CD14-positive monocyte (primary cell): ENCODE data around the gene SLC9A8. TPM values are rescaled to one million over a fixed set of nuclear protein-coding genes. Genes with fewer than 3 reads are reported as not detected.
A peak's percentile ranks its signal among the peaks of the same experiment; 100 is the strongest.

Source experiments
- DNase-seq, 3 donors: peaks; one replicate each; pipeline ENCODE4 v3.0.0-alpha.2; 2011 to 2022
- H2AFZ ChIP-seq: 2 replicates; pipeline ENCODE4 v1.6.0; 2012; ENCODE audit warnings: mild to moderate bottlenecking, low read depth, low read length, inconsistent platforms; ENCODE audit not compliant: insufficient read depth, poor library complexity, severe bottlenecking
- H3K27ac ChIP-seq, 2 donors: 1 replicate in 1 of 2; 2 replicates in 1 of 2; pipeline ENCODE4 v1.5.1; 2012 to 2013; ENCODE audit warnings: low read length in 2 of 2, control low read depth in 1 of 2, inconsistent platforms in 1 of 2, low read depth in 1 of 2, mild to moderate bottlenecking in 1 of 2
- H3K27me3 ChIP-seq, 2 donors: one replicate each; pipeline versions ENCODE4 v1.6.0 to v1.6.1; 2011 to 2013; ENCODE audit warnings: low read length in 2 of 2; ENCODE audit not compliant: control insufficient read depth in 2 of 2, insufficient read depth in 2 of 2
- H3K36me3 ChIP-seq, 2 donors: replicated peaks in 1 of 2; 1 replicate in 1 of 2; 2 replicates in 1 of 2; pipeline versions ENCODE4 v1.5.1 to v1.6.1; 2012 to 2013; ENCODE audit warnings: low read length in 2 of 2, control low read depth in 1 of 2, inconsistent platforms in 1 of 2, mild to moderate bottlenecking in 1 of 2; ENCODE audit not compliant: insufficient read depth in 2 of 2, control insufficient read depth in 1 of 2
- H3K4me1 ChIP-seq, 2 donors: 1 replicate in 1 of 2; 2 replicates in 1 of 2; pipeline versions ENCODE4 v1.5.1 to v1.6.1; 2012 to 2013; ENCODE audit warnings: low read length in 2 of 2, control low read depth in 1 of 2, inconsistent platforms in 1 of 2, mild to moderate bottlenecking in 1 of 2, moderate library complexity in 1 of 2; ENCODE audit not compliant: insufficient read depth in 2 of 2, control insufficient read depth in 1 of 2
- H3K4me2 ChIP-seq: replicated peaks from 2 replicates; pipeline ENCODE3; 2012; ENCODE audit warnings: low read length, moderate library complexity, mild to moderate bottlenecking; ENCODE audit not compliant: poor library complexity, severe bottlenecking; ENCODE audit errors: extremely low read depth
- H3K4me3 ChIP-seq, 3 experiments: fragments of 200-600 bp in 1 of 3; sonication (generic) in 1 of 3; replicated peaks in 1 of 3; 1 replicate in 2 of 3; 2 replicates in 1 of 3; pipeline ENCODE4 v1.5.1; 2011 to 2013; ENCODE audit warnings: low read length in 3 of 3, mild to moderate bottlenecking in 3 of 3, control low read depth in 2 of 3, low read depth in 2 of 3, inconsistent platforms in 1 of 3, moderate library complexity in 1 of 3
- H3K79me2 ChIP-seq: 2 replicates; pipeline ENCODE4 v1.6.0; 2012; ENCODE audit warnings: mild to moderate bottlenecking, control low read depth, inconsistent platforms, low read length, moderate library complexity; ENCODE audit not compliant: insufficient read depth
- H3K9ac ChIP-seq: 2 replicates; pipeline ENCODE4 v1.6.0; 2017; ENCODE audit warnings: low read length, mild to moderate bottlenecking; ENCODE audit not compliant: insufficient read depth, poor library complexity, severe bottlenecking
- H3K9me3 ChIP-seq, 2 donors: replicated peaks in 1 of 2; 1 replicate in 1 of 2; 2 replicates in 1 of 2; pipeline versions ENCODE4 v1.5.1 to v1.6.1; 2012 to 2013; ENCODE audit warnings: low read length in 2 of 2, control low read depth in 1 of 2; ENCODE audit not compliant: control insufficient read depth in 1 of 2, insufficient read depth in 1 of 2
- H4K20me1 ChIP-seq: 2 replicates; pipeline ENCODE4 v1.6.0; 2012; ENCODE audit warnings: mild to moderate bottlenecking, low read length, control low read depth, moderate library complexity; ENCODE audit not compliant: insufficient read depth
- H3K27ac Mint-ChIP-seq, 7 donors: one replicate each; pipeline ENCODE4 v1.8.0; 2020; ENCODE audit warnings: mild to moderate bottlenecking in 7 of 7, mixed read lengths in 7 of 7, moderate library complexity in 6 of 7, inconsistent platforms in 2 of 7
- H3K27me3 Mint-ChIP-seq, 3 donors: one replicate each; pipeline ENCODE4 v1.8.0; 2021 to 2022; ENCODE audit warnings: low read depth in 3 of 3, mild to moderate bottlenecking in 3 of 3, mixed read lengths in 3 of 3, moderate library complexity in 3 of 3, inconsistent platforms in 1 of 3
- H3K36me3 Mint-ChIP-seq, 2 donors: one replicate each; pipeline ENCODE4 v1.8.0; 2020; ENCODE audit warnings: mixed read lengths in 2 of 2, inconsistent platforms in 1 of 2, mild to moderate bottlenecking in 1 of 2
- H3K4me1 Mint-ChIP-seq: one replicate; pipeline ENCODE4 v1.8.0; 2020; ENCODE audit warnings: mild to moderate bottlenecking, mixed read lengths
- H3K4me3 Mint-ChIP-seq, 2 donors: one replicate each; pipeline ENCODE4 v1.8.0; 2020; ENCODE audit warnings: mild to moderate bottlenecking in 2 of 2, mixed read lengths in 2 of 2, moderate library complexity in 1 of 2
- H3K9me3 Mint-ChIP-seq, 7 donors: one replicate each; pipeline ENCODE4 v1.8.0; 2020 to 2022; ENCODE audit warnings: mixed read lengths in 7 of 7, mild to moderate bottlenecking in 6 of 7, moderate library complexity in 6 of 7, inconsistent platforms in 2 of 7
- WGBS: methylation state at CpG from one replicate; pipeline ENCODE4 v1.1.5; 2013; ENCODE audit warnings: missing lambda C conversion rate; ENCODE audit not compliant: insufficient coverage; 5-methylcytosine and 5-hydroxymethylcytosine counted together
- intact Hi-C, 2 donors: fragments of 100-400 bp; cut with micrococcal nuclease; formaldehyde crosslinking; loops; one replicate each; pipeline versions ENCODE4 v1.15.0 to v1.15.1; 2023
- polyA minus RNA-seq: library from RNA; depleted of rRNA, polyadenylated mRNA; stranded (reverse); fragments of >200 nt; gene quantifications from 2 replicates; pipeline ENCODE4 v1.2.3, GENCODE V29; 2012
- polyA plus RNA-seq, 3 donors: library from polyadenylated mRNA; depleted of rRNA in 1 of 3; unstranded in 2 of 3; stranded (reverse) in 1 of 3; fragments of 300-500 nt in 2 of 3; fragments of >200 nt in 1 of 3; fragmentation: Illumina TruSeq in 2 of 3; gene quantifications; 1 replicate in 2 of 3; 2 replicates in 1 of 3; pipeline ENCODE4 v1.2.3, GENCODE V29; 2012 to 2021
- total RNA-seq, 12 experiments: library from RNA in 1 of 12; stranded (reverse) in 1 of 12; fragments of 120-200 nt in 1 of 12; gene quantifications; one replicate each; pipeline ENCODE4 v1.2.4 and lab custom pipeline; 2013 to 2026; ENCODE audit warnings: mixed read lengths in 6 of 12, inconsistent platforms in 1 of 12
- TF ChIP-seq, protein P1 (sequence below): fragments of 200-600 bp; IDR thresholded peaks from one replicate; pipeline ENCODE4 v1.8.0; 2022; ENCODE audit warnings: antibody characterized with exemption, mild to moderate bottlenecking

SLC9A8 gene, protein sequence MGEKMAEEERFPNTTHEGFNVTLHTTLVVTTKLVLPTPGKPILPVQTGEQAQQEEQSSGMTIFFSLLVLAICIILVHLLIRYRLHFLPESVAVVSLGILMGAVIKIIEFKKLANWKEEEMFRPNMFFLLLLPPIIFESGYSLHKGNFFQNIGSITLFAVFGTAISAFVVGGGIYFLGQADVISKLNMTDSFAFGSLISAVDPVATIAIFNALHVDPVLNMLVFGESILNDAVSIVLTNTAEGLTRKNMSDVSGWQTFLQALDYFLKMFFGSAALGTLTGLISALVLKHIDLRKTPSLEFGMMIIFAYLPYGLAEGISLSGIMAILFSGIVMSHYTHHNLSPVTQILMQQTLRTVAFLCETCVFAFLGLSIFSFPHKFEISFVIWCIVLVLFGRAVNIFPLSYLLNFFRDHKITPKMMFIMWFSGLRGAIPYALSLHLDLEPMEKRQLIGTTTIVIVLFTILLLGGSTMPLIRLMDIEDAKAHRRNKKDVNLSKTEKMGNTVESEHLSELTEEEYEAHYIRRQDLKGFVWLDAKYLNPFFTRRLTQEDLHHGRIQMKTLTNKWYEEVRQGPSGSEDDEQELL
- total RNA-seq (2013): 13.7 TPM
- polyA plus RNA-seq (10 to 100 TPM in 1 of 3 donors, 1 to 10 TPM in 2; 3.0 to 14.6 (median 3.3) TPM), polyA minus RNA-seq (57.4 and 61.9 TPM in 2 replicates), total RNA-seq (lab: John Stamatoyannopoulos, UW) (70.3 to 235 (median 104) reads per million in 11 experiments)

DNA sequence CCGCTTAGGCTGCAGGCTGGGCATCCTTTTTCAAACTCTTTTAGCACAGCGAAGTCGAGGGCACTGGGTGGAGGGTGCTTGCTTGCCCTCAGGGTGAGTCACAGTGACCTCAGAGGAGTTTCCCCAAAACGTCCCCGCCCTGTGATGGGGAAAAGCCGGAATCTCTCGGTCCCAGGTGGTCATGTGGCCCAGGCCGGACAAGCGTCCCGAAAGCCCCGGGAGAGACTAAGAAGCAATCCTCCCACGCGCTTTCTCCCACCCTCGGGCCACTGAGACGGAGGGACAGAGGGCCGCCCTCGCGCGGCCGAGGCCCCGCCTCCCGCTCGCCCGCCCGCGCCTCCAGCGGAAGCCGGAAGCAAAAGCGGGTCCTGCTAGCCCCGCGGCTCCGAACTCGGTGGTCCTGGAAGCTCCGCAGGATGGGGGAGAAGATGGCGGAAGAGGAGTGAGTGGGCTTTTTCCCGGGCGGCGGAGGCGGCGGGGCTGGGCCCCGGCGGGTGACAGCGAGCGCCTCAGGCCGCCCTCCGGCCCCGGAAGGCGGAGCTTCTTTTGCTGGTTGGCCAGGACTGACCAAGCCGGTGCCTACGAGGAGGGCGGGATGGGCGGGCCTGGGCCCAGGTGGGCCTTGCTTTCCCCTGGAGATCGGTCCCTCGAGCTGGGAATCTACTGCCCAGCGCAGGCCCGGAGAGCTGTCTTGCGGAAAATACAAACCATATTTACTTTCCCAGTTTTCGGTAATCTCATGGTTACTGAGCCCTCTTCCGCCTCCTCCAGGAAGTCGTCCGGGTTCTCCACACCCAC is at the start of gene SLC9A8:
Gene SLC9A8, plus strand, starts transcription at position 322 of the 798 bp plus-strand sequence. Its CDS starts 95 bp downstream, at position 417.
- peak within 1 kb of the TSS; percentile 90 to 94 for H3K4me3 Mint-ChIP-seq
- peaks cover 51% of the 10 kb centered on the region for H3K4me1 Mint-ChIP-seq
- DNase-seq: peak; percentile 98 to 100 (median 98)
- Histone ChIP-seq H3K4me2 (peak within 1 kb of the TSS; percentile 96), H4K20me1 (no peaks in the 10 kb centered on the region), H3K4me1 (peaks cover 28 to 40% of the 10 kb centered on the region in 2 donors), H3K4me3 (peak within 1 kb of the TSS; percentile 76 to 98 (median 97)), H2AFZ (peak within 1 kb of the TSS; percentile 25), H3K36me3 (peaks cover 21 to 31% of the 10 kb centered on the region in 2 donors), H3K27me3 (no peaks in the 10 kb centered on the region), H3K79me2 (peaks cover 37% of the 10 kb centered on the region), H3K9me3 (no peaks in the 10 kb centered on the region), H3K9ac (peak within 1 kb of the TSS; percentile 95), H3K27ac (peak within 1 kb of the TSS; percentile 95 to 99)
- peaks cover 20 to 33% of the 10 kb centered on the region in 2 donors for H3K36me3 Mint-ChIP-seq
- peaks cover 0 to 5% (median 0%) of the 10 kb centered on the region in 3 donors for H3K27me3 Mint-ChIP-seq
- TF ChIP-seq, protein P1, sequence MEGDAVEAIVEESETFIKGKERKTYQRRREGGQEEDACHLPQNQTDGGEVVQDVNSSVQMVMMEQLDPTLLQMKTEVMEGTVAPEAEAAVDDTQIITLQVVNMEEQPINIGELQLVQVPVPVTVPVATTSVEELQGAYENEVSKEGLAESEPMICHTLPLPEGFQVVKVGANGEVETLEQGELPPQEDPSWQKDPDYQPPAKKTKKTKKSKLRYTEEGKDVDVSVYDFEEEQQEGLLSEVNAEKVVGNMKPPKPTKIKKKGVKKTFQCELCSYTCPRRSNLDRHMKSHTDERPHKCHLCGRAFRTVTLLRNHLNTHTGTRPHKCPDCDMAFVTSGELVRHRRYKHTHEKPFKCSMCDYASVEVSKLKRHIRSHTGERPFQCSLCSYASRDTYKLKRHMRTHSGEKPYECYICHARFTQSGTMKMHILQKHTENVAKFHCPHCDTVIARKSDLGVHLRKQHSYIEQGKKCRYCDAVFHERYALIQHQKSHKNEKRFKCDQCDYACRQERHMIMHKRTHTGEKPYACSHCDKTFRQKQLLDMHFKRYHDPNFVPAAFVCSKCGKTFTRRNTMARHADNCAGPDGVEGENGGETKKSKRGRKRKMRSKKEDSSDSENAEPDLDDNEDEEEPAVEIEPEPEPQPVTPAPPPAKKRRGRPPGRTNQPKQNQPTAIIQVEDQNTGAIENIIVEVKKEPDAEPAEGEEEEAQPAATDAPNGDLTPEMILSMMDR: peak; percentile 16
- WGBS: under 1% methylated on average over 57 of the region's 61 CpGs
- H3K9me3 Mint-ChIP-seq: peaks cover 0 to 2% (median 0%) of the 10 kb centered on the region in 7 donors
- intact Hi-C loops: loop anchor here (1.0 to 5.0 kb wide), 4 partner anchors 12 to 100 kb away; partner anchors contain the start of gene B4GALT5 (in 2 of the 2)
- peak within 1 kb of the TSS; percentile 99 for H3K27ac Mint-ChIP-seq
